ENCODE measurements around the gene FOXE1. TPM values are rescaled to one million over a fixed set of nuclear protein-coding genes. Genes with fewer than 3 reads are reported as not detected.

FOXE1 gene
- total and polyA plus RNA-seq, 10 of the 15 experiments (the other 5 are each of a cell fraction or from before 2014, with no cell fraction given): not detected

DNA sequence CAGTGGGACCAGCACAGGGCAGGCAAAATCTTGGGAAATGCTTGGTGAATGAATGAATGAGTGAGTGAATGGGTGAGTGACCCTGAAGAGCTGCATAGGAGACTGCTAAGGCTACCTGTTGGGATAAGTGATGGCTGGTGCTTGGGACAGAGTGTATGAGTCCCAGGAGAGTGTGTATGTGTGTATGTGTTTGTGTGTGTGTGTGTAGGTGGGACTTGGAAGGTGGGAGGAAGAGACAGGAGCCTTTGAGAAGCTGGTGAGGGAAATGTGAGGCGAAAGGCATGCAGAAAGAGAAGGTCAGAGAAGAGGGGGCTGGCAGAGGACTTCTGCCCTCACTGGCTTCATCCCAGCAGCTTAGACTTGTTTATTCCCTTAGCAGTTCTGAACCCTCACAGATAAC, 33.3 kb upstream of the FOXE1 start:
- H2AFZ ChIP-seq (ENCODE audit: control insufficient read depth, low read depth, low read length): no peak overlapping the region
- in situ Hi-C loops (cut with MboI): no loop called here
- ChIA-PET CTCF (no interaction called here), POLR2A (no interaction called here), SMC1A (ENCODE audit: uncharacterized antibody, unreplicated experiment) (no interaction called here), RAD21 (ENCODE audit: unreplicated experiment) (no interaction called here)
- intact Hi-C loops (cut with micrococcal nuclease; ENCODE audit: unreplicated experiment): no loop called here
- H3K27me3 ChIP-seq (replicated peaks in 1 of 2; ENCODE audit: control insufficient read depth in 2 of 2, insufficient read depth in 2 of 2, low read length in 1 of 2): peaks cover 5 to 7% of the 10 kb centered on the region in 2 experiments
- no peaks in the 10 kb centered on the region for H3K4me1 ChIP-seq (ENCODE audit: control insufficient read depth, insufficient read depth, low read length)
- 0% methylated on average over 1 of the region's 1 CpG for WGBS (ENCODE audit: insufficient coverage, insufficient replicate concordance, low lambda C conversion rate, missing lambda C conversion rate)
- no peak for DNase-seq (ENCODE audit: low read depth, low spot score)
- no peak overlapping the region for H3K27ac ChIP-seq (ENCODE audit: control insufficient read depth, insufficient read depth)
- ATAC-seq: no peak
- H3K79me2 ChIP-seq (ENCODE audit: control insufficient read depth, insufficient read depth, low read length): no peaks in the 10 kb centered on the region
- no peaks in the 10 kb centered on the region for H4K20me1 ChIP-seq (ENCODE audit: control insufficient read depth, insufficient read depth)
- FAIRE-seq: no peak
- no peaks in the 10 kb centered on the region for H3K36me3 ChIP-seq (ENCODE audit: control insufficient read depth in 2 of 2, insufficient read depth in 2 of 2, low read length in 1 of 2)
- H3K9me3 ChIP-seq (replicated peaks; ENCODE audit: control insufficient read depth, insufficient read depth, low read length): no peaks in the 10 kb centered on the region
- H3K4me2 ChIP-seq (ENCODE audit: control insufficient read depth, insufficient read depth): no peak overlapping the region
- no peak overlapping the region for H3K4me3 ChIP-seq
- H3K9ac ChIP-seq (ENCODE audit: control insufficient read depth, insufficient read depth, low read length): no peak overlapping the region
- no TSS peak for BruUV-seq (replicated peaks)
- TF ChIP-seq, protein P1, sequence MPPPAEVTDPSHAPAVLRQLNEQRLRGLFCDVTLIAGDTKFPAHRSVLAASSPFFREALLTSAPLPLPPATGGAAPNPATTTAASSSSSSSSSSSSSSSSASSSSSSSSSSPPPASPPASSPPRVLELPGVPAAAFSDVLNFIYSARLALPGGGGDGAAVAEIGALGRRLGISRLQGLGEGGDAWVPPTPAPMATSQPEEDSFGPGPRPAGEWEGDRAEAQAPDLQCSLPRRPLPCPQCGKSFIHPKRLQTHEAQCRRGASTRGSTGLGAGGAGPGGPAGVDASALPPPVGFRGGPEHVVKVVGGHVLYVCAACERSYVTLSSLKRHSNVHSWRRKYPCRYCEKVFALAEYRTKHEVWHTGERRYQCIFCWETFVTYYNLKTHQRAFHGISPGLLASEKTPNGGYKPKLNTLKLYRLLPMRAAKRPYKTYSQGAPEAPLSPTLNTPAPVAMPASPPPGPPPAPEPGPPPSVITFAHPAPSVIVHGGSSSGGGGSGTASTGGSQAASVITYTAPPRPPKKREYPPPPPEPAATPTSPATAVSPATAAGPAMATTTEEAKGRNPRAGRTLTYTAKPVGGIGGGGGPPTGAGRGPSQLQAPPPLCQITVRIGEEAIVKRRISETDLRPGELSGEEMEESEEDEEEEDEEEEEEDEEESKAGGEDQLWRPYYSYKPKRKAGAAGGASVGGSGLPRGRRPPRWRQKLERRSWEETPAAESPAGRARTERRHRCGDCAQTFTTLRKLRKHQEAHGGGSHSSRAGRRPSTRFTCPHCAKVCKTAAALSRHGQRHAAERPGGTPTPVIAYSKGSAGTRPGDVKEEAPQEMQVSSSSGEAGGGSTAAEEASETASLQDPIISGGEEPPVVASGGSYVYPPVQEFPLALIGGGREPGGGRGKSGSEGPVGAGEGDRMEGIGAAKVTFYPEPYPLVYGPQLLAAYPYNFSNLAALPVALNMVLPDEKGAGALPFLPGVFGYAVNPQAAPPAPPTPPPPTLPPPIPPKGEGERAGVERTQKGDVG (CRISPR knock-in tag; IDR thresholded peaks at IDR 0.05): no peak
- TF ChIP-seq ATF7 (IDR thresholded peaks at IDR 0.05; ENCODE audit: low read depth) (no peak), RUNX3 (IDR thresholded peaks at IDR 0.05; ENCODE audit: low read length) (no peak), YBX1 (IDR thresholded peaks at IDR 0.05) (no peak), STAT3 (IDR thresholded peaks at IDR 0.05; ENCODE audit: low read depth, low read length) (no peak), ZNF687 (IDR thresholded peaks at IDR 0.05) (no peak), POLR2A (IDR thresholded peaks at IDR 0.05; ENCODE audit: low read depth, low read length) (no peak), SREBF2 (IDR thresholded peaks at IDR 0.05; ENCODE audit: low read length) (no peak), KAT2A (conservative IDR thresholded peaks at IDR 0.05; ENCODE audit: control insufficient read depth, low read depth, low read length) (no peak), HDAC2 (IDR thresholded peaks at IDR 0.05) (no peak), MEF2B (IDR thresholded peaks at IDR 0.05; ENCODE audit: partially characterized antibody, poor library complexity, severe bottlenecking) (no peak), SP1 (IDR thresholded peaks at IDR 0.05; ENCODE audit: low read depth, low read length) (no peak), GABPA (IDR thresholded peaks at IDR 0.05; ENCODE audit: low read depth) (no peak), CEBPB (IDR thresholded peaks at IDR 0.05; ENCODE audit: borderline replicate concordance in 1 of 2, low read depth in 2 of 2, low read length in 2 of 2) (no peak), RAD21 (IDR thresholded peaks at IDR 0.05; ENCODE audit: insufficient read depth, low read depth, low read length) (no peak)
- TF ChIP-seq, protein P2, sequence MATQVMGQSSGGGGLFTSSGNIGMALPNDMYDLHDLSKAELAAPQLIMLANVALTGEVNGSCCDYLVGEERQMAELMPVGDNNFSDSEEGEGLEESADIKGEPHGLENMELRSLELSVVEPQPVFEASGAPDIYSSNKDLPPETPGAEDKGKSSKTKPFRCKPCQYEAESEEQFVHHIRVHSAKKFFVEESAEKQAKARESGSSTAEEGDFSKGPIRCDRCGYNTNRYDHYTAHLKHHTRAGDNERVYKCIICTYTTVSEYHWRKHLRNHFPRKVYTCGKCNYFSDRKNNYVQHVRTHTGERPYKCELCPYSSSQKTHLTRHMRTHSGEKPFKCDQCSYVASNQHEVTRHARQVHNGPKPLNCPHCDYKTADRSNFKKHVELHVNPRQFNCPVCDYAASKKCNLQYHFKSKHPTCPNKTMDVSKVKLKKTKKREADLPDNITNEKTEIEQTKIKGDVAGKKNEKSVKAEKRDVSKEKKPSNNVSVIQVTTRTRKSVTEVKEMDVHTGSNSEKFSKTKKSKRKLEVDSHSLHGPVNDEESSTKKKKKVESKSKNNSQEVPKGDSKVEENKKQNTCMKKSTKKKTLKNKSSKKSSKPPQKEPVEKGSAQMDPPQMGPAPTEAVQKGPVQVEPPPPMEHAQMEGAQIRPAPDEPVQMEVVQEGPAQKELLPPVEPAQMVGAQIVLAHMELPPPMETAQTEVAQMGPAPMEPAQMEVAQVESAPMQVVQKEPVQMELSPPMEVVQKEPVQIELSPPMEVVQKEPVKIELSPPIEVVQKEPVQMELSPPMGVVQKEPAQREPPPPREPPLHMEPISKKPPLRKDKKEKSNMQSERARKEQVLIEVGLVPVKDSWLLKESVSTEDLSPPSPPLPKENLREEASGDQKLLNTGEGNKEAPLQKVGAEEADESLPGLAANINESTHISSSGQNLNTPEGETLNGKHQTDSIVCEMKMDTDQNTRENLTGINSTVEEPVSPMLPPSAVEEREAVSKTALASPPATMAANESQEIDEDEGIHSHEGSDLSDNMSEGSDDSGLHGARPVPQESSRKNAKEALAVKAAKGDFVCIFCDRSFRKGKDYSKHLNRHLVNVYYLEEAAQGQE (IDR thresholded peaks at IDR 0.05; ENCODE audit: low read depth, low read length): no peak
